ENCODE results near the gene UPK3BL2.
"Not testable (repeated sequence)": the region's sequence is repeated elsewhere in the genome, so short reads cannot be mapped to it uniquely, and the experiment has no call there.

UPK3BL2 gene

DNA sequence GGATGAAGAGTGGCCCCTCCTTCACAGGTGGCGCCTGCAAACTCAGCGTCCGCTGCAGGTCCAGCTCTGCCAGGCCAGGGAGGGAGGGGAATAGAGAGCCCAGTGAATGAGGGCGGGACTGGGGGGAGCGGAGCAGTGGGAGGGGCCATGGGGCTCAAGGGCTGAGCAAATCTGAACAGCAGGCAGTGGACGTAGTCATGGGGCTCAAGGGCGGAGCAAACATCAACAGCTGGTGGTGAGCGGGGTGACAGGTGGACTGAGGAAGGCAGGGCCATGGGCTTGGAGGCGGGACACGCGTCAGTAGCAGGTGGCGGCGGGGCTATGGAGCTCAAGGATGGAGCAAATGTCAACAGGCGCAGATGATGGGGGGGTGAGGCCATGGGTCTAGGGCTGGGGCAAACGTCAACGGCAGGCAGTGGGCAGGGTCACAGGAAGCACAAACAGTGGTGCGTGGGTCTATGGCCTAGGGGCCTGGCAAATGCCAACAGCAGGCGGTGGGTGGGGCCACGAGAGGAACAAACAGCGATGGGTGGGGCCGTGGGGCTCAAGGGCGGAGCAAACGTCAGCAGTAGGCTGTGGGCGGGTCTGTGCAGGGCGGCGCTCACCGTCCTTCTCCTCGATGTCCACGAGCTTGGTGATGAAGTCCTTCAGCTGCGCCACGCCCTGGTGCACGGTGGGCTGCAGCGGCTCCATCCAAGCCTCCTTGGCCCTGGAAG, 50.1 kb downstream of the UPK3BL2 start:
- DNase-seq (ENCODE audit: low spot score), result not testable (repeated sequence)

DNA sequence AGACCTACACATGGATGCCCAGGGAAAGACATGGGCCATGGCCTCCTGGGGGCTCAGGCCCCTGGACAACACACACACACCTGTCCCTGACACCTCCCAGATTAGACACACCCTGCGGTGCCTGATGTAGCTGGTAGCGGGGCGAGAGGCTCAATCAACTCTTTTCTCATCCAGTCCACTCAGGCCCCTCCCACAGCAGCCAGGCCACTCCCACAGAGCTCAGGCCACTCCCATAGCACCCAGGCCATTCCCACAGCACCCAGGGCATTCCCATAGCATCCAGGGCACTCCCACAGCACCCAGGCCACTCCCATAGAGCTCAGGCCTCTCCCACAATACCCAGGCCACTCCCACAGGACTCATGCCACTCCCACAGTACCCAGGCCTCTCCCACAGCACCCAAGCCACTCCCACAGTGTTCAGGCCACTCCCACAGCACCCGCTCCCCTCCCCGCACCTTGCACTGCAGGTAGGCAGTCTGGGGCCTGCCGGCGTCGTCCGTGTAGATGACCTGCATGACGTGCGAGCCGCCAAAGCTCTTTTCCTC, 52.9 kb downstream of the UPK3BL2 start:
- not testable (repeated sequence) for DNase-seq (ENCODE audit: low spot score)
